ENCODE results near the gene NIPSNAP2. TPM values are rescaled to one million over a fixed set of nuclear protein-coding genes. Genes with fewer than 3 reads are reported as not detected.

Gene NIPSNAP2
- polyA plus RNA-seq, 1 experiment: 31.1 TPM

- CTCF ChIA-PET: interaction anchor here (0.6 to 1.0 kb wide), 2 partner anchors 330 to 342 kb away, joined by 3 read pairs; no protein-coding TSS in a partner anchor
Observed at GRCh38 chr7:55957190-55957589, 7.2 kb upstream of the NIPSNAP2 start.

GRCh38 chr7:55962014-55962413 is 2.4 kb upstream of the NIPSNAP2 start:
- 0 out of 2 replicates have a peak, but pooled peaks cover under 1% of the 10 kb centered on the region for H3K36me3 ChIP-seq (ENCODE audit: control insufficient read depth, insufficient read depth, low read length)
- ChIA-PET POLR2A (interaction anchor here (0.6 kb wide), 1 partner anchor 393 kb away, joined by 3 read pairs; no protein-coding TSS in a partner anchor), CTCF (interaction anchor here (1.6 kb wide), 1 partner anchor 321 kb away, joined by 5 read pairs; no protein-coding TSS in a partner anchor)
- no peaks in the 10 kb centered on the region for H3K27me3 ChIP-seq (ENCODE audit: control insufficient read depth, insufficient read depth, low read length)
- H3K4me3 ChIP-seq (ENCODE audit: low read depth, low read length): no peak overlapping the region
- DNase-seq (ENCODE audit: low read depth): no peak
- TF ChIP-seq CTCF (IDR thresholded peaks at IDR 0.05; ENCODE audit: insufficient read depth, low read depth, low read length): no peak

More at GRCh38 chr7:55957190-55957589, 7.2 kb upstream of the NIPSNAP2 start:
- no peak for TF ChIP-seq CTCF (IDR thresholded peaks at IDR 0.05; ENCODE audit: insufficient read depth, low read depth, low read length)
- no peak for DNase-seq (ENCODE audit: low read depth)
- POLR2A ChIA-PET: no interaction called here
- Histone ChIP-seq H3K4me3 (ENCODE audit: low read depth, low read length) (no peak overlapping the region), H3K27me3 (ENCODE audit: control insufficient read depth, insufficient read depth, low read length) (no peaks in the 10 kb centered on the region), H3K36me3 (ENCODE audit: control insufficient read depth, insufficient read depth, low read length) (peaks cover 2% of the 10 kb centered on the region; the same call in 1 of the 2 replicates)

GRCh38 chr7:55963584-55964168 is 709 bp upstream of the NIPSNAP2 start:
- ChIA-PET POLR2A (interaction anchor here (0.6 kb wide), 1 partner anchor 100 kb away, joined by 3 read pairs; the partner anchor contains the start of gene SUMF2), CTCF (interaction anchor here (0.6 to 1.9 kb wide), 18 partner anchors 9 to 979 kb away, joined by 3 to 26 read pairs (median 3); partner anchors contain the start of gene PSPH)
- H3K27me3 ChIP-seq (ENCODE audit: control insufficient read depth, insufficient read depth, low read length): no peaks in the 10 kb centered on the region
- TF ChIP-seq CTCF (IDR thresholded peaks at IDR 0.05; ENCODE audit: insufficient read depth, low read depth, low read length): no peak
- 0 out of 2 replicates have a peak, but pooled peaks cover 1% of the 10 kb centered on the region for H3K36me3 ChIP-seq (ENCODE audit: control insufficient read depth, insufficient read depth, low read length)
- H3K4me3 ChIP-seq (ENCODE audit: low read depth, low read length): peak overlapping the region; percentile 44
- DNase-seq (ENCODE audit: low read depth): no peak

GRCh38 chr7:55965100-55965470 is 700 bp downstream of the NIPSNAP2 start:
- Histone ChIP-seq H3K27me3 (ENCODE audit: control insufficient read depth, insufficient read depth, low read length) (no peaks in the 10 kb centered on the region), H3K36me3 (ENCODE audit: control insufficient read depth, insufficient read depth, low read length) (peaks cover 5% of the 10 kb centered on the region; the same call in 1 of the 2 replicates), H3K4me3 (ENCODE audit: low read depth, low read length) (peak overlapping the region; percentile 44)
- TF ChIP-seq CTCF (IDR thresholded peaks at IDR 0.05; ENCODE audit: insufficient read depth, low read depth, low read length): no peak
- POLR2A ChIA-PET: interaction anchor here (1.0 kb wide), 1 partner anchor 86 kb away, joined by 3 read pairs; the partner anchor contains the start of genes CCT6A and PSPH
- no peak for DNase-seq (ENCODE audit: low read depth)
- CTCF ChIA-PET: interaction anchor here (0.6 to 2.5 kb wide), 13 partner anchors 8 to 684 kb away, joined by 3 to 26 read pairs (median 4); no protein-coding TSS in a partner anchor

GRCh38 chr7:55965805-55966421 is 1.5 kb downstream of the NIPSNAP2 start:
- peak; percentile 58 for DNase-seq (ENCODE audit: low read depth)
- no peaks in the 10 kb centered on the region for H3K27me3 ChIP-seq (ENCODE audit: control insufficient read depth, insufficient read depth, low read length)
- H3K4me3 ChIP-seq (ENCODE audit: low read depth, low read length): no peak overlapping the region
- H3K36me3 ChIP-seq (ENCODE audit: control insufficient read depth, insufficient read depth, low read length): peaks cover 5% of the 10 kb centered on the region; the same call in 1 of the 2 replicates
- ChIA-PET POLR2A (interaction anchor here (0.6 kb wide), 1 partner anchor 86 kb away, joined by 3 read pairs; the partner anchor contains the start of genes CCT6A and PSPH), CTCF (interaction anchor here (1.2 to 2.5 kb wide), 3 partner anchors 9 to 109 kb away, joined by 3 to 7 read pairs (median 3); no protein-coding TSS in a partner anchor)
- no peak for TF ChIP-seq CTCF (IDR thresholded peaks at IDR 0.05; ENCODE audit: insufficient read depth, low read depth, low read length)

Measured in BJ (cell line).